Measurements from ENCODE around the gene ZNF660.

The ZNF660 gene

GRCh38 chr3:44557074-44557473 is 27.7 kb upstream of the ZNF660 start:
- H3K9me3 ChIP-seq (ENCODE audit: control insufficient read depth, low read length), result peaks cover 5% of the 10 kb centered on the region
- no peak overlapping the region for H3K4me3 ChIP-seq (ENCODE audit: low read depth, low read length)
- H3K9ac ChIP-seq, result no peak overlapping the region
- no peak overlapping the region for H3K4me2 ChIP-seq (ENCODE audit: low read length)
- peaks cover 11% of the 10 kb centered on the region for H3K4me1 ChIP-seq
- H3K27me3 ChIP-seq (ENCODE audit: control insufficient read depth, insufficient read depth, low read length), result no peaks in the 10 kb centered on the region
- H3K79me2 ChIP-seq, result no peaks in the 10 kb centered on the region
- peaks cover 2% of the 10 kb centered on the region for H3K36me3 ChIP-seq (ENCODE audit: control insufficient read depth, insufficient read depth, low read length)
- no peak for TF ChIP-seq CTCF (IDR thresholded peaks at IDR 0.05)
- no peak overlapping the region for H2AFZ ChIP-seq
- H3K27ac ChIP-seq, result no peak overlapping the region

- Histone ChIP-seq H2AFZ (no peak overlapping the region), H3K27ac (no peak overlapping the region), H3K36me3 (ENCODE audit: control insufficient read depth, insufficient read depth, low read length) (no peaks in the 10 kb centered on the region), H3K4me2 (ENCODE audit: low read length) (no peak overlapping the region), H3K79me2 (no peaks in the 10 kb centered on the region), H3K4me1 (peaks cover 2% of the 10 kb centered on the region), H3K4me3 (ENCODE audit: low read depth, low read length) (no peak overlapping the region), H3K9me3 (ENCODE audit: control insufficient read depth, low read length) (no peaks in the 10 kb centered on the region), H3K27me3 (ENCODE audit: control insufficient read depth, insufficient read depth, low read length) (no peaks in the 10 kb centered on the region), H3K9ac (no peak overlapping the region)
- no peak for TF ChIP-seq CTCF (IDR thresholded peaks at IDR 0.05)
Measured at GRCh38 chr3:44561076-44561475, 23.7 kb upstream of the ZNF660 start.

GRCh38 chr3:44562147-44562546 is 22.6 kb upstream of the ZNF660 start:
- no peaks in the 10 kb centered on the region for H3K27me3 ChIP-seq (ENCODE audit: control insufficient read depth, insufficient read depth, low read length)
- no peak overlapping the region for H3K4me2 ChIP-seq (ENCODE audit: low read length)
- H3K4me3 ChIP-seq (ENCODE audit: low read depth, low read length), result no peak overlapping the region
- no peak overlapping the region for H2AFZ ChIP-seq
- no peaks in the 10 kb centered on the region for H3K36me3 ChIP-seq (ENCODE audit: control insufficient read depth, insufficient read depth, low read length)
- no peak overlapping the region for H3K9ac ChIP-seq
- no peak for TF ChIP-seq CTCF (IDR thresholded peaks at IDR 0.05)
- H3K79me2 ChIP-seq, result no peaks in the 10 kb centered on the region
- no peak overlapping the region for H3K27ac ChIP-seq
- H3K9me3 ChIP-seq (ENCODE audit: control insufficient read depth, low read length), result no peaks in the 10 kb centered on the region
- no peaks in the 10 kb centered on the region for H3K4me1 ChIP-seq

GRCh38 chr3:44568561-44568960 is 16.2 kb upstream of the ZNF660 start:
- H3K9me3 ChIP-seq (ENCODE audit: control insufficient read depth, low read length), result no peaks in the 10 kb centered on the region
- H3K4me3 ChIP-seq (ENCODE audit: low read depth, low read length), result no peak overlapping the region
- no peak overlapping the region for H3K27ac ChIP-seq
- no peak overlapping the region for H2AFZ ChIP-seq
- H3K79me2 ChIP-seq, result no peaks in the 10 kb centered on the region
- no peaks in the 10 kb centered on the region for H3K27me3 ChIP-seq (ENCODE audit: control insufficient read depth, insufficient read depth, low read length)
- H3K4me2 ChIP-seq (ENCODE audit: low read length), result no peak overlapping the region
- peaks cover 3% of the 10 kb centered on the region for H3K36me3 ChIP-seq (ENCODE audit: control insufficient read depth, insufficient read depth, low read length)
- H3K9ac ChIP-seq, result no peak overlapping the region
- no peak for TF ChIP-seq CTCF (IDR thresholded peaks at IDR 0.05)
- no peaks in the 10 kb centered on the region for H3K4me1 ChIP-seq

- H3K36me3 ChIP-seq (ENCODE audit: control insufficient read depth, insufficient read depth, low read length), result peaks cover 3% of the 10 kb centered on the region
- H3K27ac ChIP-seq, result no peak overlapping the region
- H3K9ac ChIP-seq, result no peak overlapping the region
- H3K4me1 ChIP-seq, result no peaks in the 10 kb centered on the region
- H3K27me3 ChIP-seq (ENCODE audit: control insufficient read depth, insufficient read depth, low read length), result no peaks in the 10 kb centered on the region
- H3K4me3 ChIP-seq (ENCODE audit: low read depth, low read length), result no peak overlapping the region
- H3K4me2 ChIP-seq (ENCODE audit: low read length), result no peak overlapping the region
- no peaks in the 10 kb centered on the region for H3K9me3 ChIP-seq (ENCODE audit: control insufficient read depth, low read length)
- H2AFZ ChIP-seq, result no peak overlapping the region
- no peaks in the 10 kb centered on the region for H3K79me2 ChIP-seq
- no peak for TF ChIP-seq CTCF (IDR thresholded peaks at IDR 0.05)
Measured at GRCh38 chr3:44571024-44571423, 13.7 kb upstream of the ZNF660 start.
